Ishikawa (cell line): Measurements from ENCODE around the gene LFNG.

ENCODE experiments used
- CEBPB ChIP-seq: IDR thresholded peaks from 2 replicates; pipeline ENCODE4 v1.6.1; 2012
- CREB1 ChIP-seq: IDR thresholded peaks from 2 replicates; pipeline ENCODE4 v1.6.1; 2012; ENCODE audit warnings: low read depth
- FOXM1 ChIP-seq: IDR thresholded peaks from 2 replicates; pipeline ENCODE4 v1.6.1; 2012; ENCODE audit warnings: low read depth, borderline replicate concordance
- MAX ChIP-seq: IDR thresholded peaks from 2 replicates; pipeline ENCODE4 v1.6.1; 2012
- RAD21 ChIP-seq: IDR thresholded peaks from 2 replicates; pipeline ENCODE4 v1.6.1; 2012; ENCODE audit warnings: low read depth
- TAF1 ChIP-seq: IDR thresholded peaks from 2 replicates; pipeline ENCODE4 v1.6.1; 2012; ENCODE audit warnings: low read depth, mild to moderate bottlenecking
- YY1 ChIP-seq: IDR thresholded peaks from 2 replicates; pipeline ENCODE4 v1.6.1; 2012; ENCODE audit warnings: low read depth
- TF ChIP-seq, protein P1 (sequence below): IDR thresholded peaks from 2 replicates; pipeline ENCODE4 v1.6.1; 2012; ENCODE audit warnings: low read depth, mild to moderate bottlenecking
- TF ChIP-seq, protein P2 (sequence below): IDR thresholded peaks from 2 replicates; pipeline ENCODE4 v1.6.1; 2012

DNA sequence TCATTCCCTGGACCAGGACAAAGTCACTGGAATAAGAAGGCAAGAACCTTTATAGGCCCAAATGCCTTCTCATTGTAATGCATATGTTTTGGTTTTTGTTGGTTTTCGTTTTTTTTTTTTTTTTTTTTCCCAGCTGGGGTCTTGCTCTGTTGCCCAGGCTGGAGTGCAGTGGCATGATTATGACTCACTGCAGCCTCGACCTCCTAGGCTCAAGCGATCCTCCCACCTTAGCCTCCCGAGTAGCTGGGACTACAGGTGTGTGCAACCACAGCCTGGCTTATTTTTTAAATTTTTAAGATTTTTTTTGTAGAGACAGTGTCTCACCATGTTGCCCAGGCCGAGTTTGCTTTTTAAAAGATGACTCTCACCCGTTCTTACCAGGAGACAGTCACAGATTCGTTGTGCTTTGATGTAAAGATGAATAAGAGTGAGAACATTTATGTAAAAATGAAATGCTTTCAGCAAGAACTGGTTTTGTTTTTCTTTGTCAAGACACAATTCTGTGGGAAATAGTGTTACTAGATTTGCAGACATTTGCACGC lies 46.8 kb downstream of the LFNG start:
- TF ChIP-seq RAD21: no peak
- TF ChIP-seq, protein P1, sequence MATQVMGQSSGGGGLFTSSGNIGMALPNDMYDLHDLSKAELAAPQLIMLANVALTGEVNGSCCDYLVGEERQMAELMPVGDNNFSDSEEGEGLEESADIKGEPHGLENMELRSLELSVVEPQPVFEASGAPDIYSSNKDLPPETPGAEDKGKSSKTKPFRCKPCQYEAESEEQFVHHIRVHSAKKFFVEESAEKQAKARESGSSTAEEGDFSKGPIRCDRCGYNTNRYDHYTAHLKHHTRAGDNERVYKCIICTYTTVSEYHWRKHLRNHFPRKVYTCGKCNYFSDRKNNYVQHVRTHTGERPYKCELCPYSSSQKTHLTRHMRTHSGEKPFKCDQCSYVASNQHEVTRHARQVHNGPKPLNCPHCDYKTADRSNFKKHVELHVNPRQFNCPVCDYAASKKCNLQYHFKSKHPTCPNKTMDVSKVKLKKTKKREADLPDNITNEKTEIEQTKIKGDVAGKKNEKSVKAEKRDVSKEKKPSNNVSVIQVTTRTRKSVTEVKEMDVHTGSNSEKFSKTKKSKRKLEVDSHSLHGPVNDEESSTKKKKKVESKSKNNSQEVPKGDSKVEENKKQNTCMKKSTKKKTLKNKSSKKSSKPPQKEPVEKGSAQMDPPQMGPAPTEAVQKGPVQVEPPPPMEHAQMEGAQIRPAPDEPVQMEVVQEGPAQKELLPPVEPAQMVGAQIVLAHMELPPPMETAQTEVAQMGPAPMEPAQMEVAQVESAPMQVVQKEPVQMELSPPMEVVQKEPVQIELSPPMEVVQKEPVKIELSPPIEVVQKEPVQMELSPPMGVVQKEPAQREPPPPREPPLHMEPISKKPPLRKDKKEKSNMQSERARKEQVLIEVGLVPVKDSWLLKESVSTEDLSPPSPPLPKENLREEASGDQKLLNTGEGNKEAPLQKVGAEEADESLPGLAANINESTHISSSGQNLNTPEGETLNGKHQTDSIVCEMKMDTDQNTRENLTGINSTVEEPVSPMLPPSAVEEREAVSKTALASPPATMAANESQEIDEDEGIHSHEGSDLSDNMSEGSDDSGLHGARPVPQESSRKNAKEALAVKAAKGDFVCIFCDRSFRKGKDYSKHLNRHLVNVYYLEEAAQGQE: no peak
- TF ChIP-seq MAX: no peak
- no peak for TF ChIP-seq FOXM1
- no peak for TF ChIP-seq TAF1
- no peak for TF ChIP-seq YY1
- TF ChIP-seq, protein P2, sequence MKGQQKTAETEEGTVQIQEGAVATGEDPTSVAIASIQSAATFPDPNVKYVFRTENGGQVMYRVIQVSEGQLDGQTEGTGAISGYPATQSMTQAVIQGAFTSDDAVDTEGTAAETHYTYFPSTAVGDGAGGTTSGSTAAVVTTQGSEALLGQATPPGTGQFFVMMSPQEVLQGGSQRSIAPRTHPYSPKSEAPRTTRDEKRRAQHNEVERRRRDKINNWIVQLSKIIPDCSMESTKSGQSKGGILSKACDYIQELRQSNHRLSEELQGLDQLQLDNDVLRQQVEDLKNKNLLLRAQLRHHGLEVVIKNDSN: no peak
- TF ChIP-seq CEBPB: no peak
- TF ChIP-seq CREB1: no peak
